Ovary (tissue), 9 donors: ENCODE measurements around the gene MEIS1. TPM values are rescaled to one million over a fixed set of nuclear protein-coding genes. Genes with fewer than 3 reads are reported as not detected.

ENCODE experiments used
- DNase-seq, 5 donors: peaks; one replicate each; pipeline ENCODE4 v3.0.0-alpha.2; 2019 to 2020
- H3K27ac ChIP-seq, 2 donors: fragments of 200-600 bp; one replicate each; pipeline versions ENCODE4 v1.5.1 to v1.8.0; 2019 to 2022
- H3K27me3 ChIP-seq: fragments of 200-600 bp; one replicate; pipeline ENCODE4 v1.8.0; 2022
- H3K36me3 ChIP-seq: fragments of 200-600 bp; sonication (generic); one replicate; pipeline ENCODE4 v1.5.1; 2019
- H3K4me1 ChIP-seq: one replicate; pipeline ENCODE4 v1.8.1; 2013; ENCODE audit warnings: mild to moderate bottlenecking, moderate library complexity; ENCODE audit not compliant: insufficient read depth
- H3K4me3 ChIP-seq: fragments of 200-600 bp; sonication (generic); one replicate; pipeline ENCODE4 v1.5.1; 2017
- H3K9me3 ChIP-seq, 2 donors: fragments of 200-600 bp in 1 of 2; sonication (generic) in 1 of 2; one replicate each; pipeline versions ENCODE4 v1.5.1 to v1.8.1; 2013 to 2019; ENCODE audit warnings: mild to moderate bottlenecking in 1 of 2, moderate library complexity in 1 of 2
- EP300 ChIP-seq: sonication (generic); formaldehyde crosslinking; IDR thresholded peaks from one replicate; pipeline ENCODE4 v1.6.1; 2017; ENCODE audit warnings: antibody characterized with exemption
- POLR2A ChIP-seq: fragments of 450-650 bp; IDR thresholded peaks from one replicate; pipeline ENCODE4 v1.6.1; 2017; ENCODE audit warnings: antibody characterized with exemption, mild to moderate bottlenecking, moderate library complexity
- WGBS, 3 donors: extraction: QIAGEN DNeasy Blood & Tissue Kit in 1 of 3; methylation state at CpG; one replicate each; pipeline versions ENCODE4 v1.1.5 to v1.1.7; 2013 to 2017; 5-methylcytosine and 5-hydroxymethylcytosine counted together
- intact Hi-C, 4 donors: fragments of 100-400 bp; cut with DNase I; formaldehyde crosslinking; loops; one replicate each; pipeline versions ENCODE4 v1.11.0 to v1.15.1; 2022 to 2023
- polyA plus RNA-seq, 2 donors: library from polyadenylated mRNA; stranded (reverse); fragments of 200-250 nt in 1 of 2; fragments of 350-450 nt in 1 of 2; fragmentation: Illumina TruSeq in 1 of 2; extraction: RNeasy Lipid Tissue Mini Kit (QIAGEN cat#74804) in 1 of 2; gene quantifications; one replicate each; pipeline ENCODE4 v1.2.3, GENCODE V29; 2013 to 2014
- total RNA-seq, 7 donors: library from RNA; depleted of rRNA in 2 of 7; stranded (reverse); fragments of >200 nt in 2 of 7; fragmentation: NEBNext Ultra II Directional in 3 of 7; extraction: Animal tissue kit (Norgen Biotek cat#: 25700) in 3 of 7; gene quantifications; one replicate each; pipeline versions ENCODE4 v1.1.0 to v1.2.4, GENCODE V29; 2016 to 2023
- TF ChIP-seq, protein P1 (sequence below), 3 donors: fragments of 450-650 bp in 2 of 3; fragments of 200-600 bp in 1 of 3; IDR thresholded peaks; one replicate each; pipeline versions ENCODE4 v1.5.1 to v1.8.0; 2016 to 2022; ENCODE audit warnings: antibody characterized with exemption in 3 of 3, mild to moderate bottlenecking in 1 of 3
- donor health status: DM: no; HTN: no; CAD: no; lungs with moderate emphysema.
- donor health status: DM: no; HTN: no; CAD: no.
- donor health status: Bipolar disorder and iron deficiency.
- donor health status: DM: yes; HTN: yes; CAD: no.
- donor health status: DM: no; HTN: no; CAD: no.
- donor health status: DM: yes; HTN: yes; CAD: no.

Gene MEIS1
- total and polyA plus RNA-seq, 9 donors: 19.4 to 163 (median 80.4) TPM

DNA sequence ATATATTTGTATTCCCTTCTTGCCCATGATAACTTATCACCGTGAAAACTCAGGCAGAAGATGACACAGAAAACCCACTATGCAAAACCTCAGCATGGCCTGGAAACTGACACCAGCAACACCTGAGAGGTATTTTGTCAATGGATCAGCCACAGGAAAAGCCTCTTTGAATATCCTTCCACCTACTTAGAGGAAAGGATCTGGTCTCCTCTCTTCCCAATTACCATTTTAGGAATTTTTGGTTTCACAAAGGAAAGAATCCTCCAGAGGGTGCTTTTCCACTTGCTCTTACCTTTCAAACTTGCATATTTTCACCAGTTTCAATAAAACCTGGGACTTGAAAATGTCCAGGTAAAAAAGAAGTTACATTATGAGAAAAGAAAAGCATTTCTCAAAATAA lies 20.0 kb upstream of the MEIS1 start:
- intact Hi-C loops: no loop called here
- 86 to 93% (median 88%) methylated on average over 1 of the region's 1 CpG for WGBS, 3 donors
- no peak overlapping the region for H3K27ac ChIP-seq
- TF ChIP-seq EP300 (no peak), POLR2A (no peak)
- TF ChIP-seq, protein P1, sequence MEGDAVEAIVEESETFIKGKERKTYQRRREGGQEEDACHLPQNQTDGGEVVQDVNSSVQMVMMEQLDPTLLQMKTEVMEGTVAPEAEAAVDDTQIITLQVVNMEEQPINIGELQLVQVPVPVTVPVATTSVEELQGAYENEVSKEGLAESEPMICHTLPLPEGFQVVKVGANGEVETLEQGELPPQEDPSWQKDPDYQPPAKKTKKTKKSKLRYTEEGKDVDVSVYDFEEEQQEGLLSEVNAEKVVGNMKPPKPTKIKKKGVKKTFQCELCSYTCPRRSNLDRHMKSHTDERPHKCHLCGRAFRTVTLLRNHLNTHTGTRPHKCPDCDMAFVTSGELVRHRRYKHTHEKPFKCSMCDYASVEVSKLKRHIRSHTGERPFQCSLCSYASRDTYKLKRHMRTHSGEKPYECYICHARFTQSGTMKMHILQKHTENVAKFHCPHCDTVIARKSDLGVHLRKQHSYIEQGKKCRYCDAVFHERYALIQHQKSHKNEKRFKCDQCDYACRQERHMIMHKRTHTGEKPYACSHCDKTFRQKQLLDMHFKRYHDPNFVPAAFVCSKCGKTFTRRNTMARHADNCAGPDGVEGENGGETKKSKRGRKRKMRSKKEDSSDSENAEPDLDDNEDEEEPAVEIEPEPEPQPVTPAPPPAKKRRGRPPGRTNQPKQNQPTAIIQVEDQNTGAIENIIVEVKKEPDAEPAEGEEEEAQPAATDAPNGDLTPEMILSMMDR (IDR thresholded peaks at IDR 0.05): no peak
- no peaks in the 10 kb centered on the region for H3K4me1 ChIP-seq
- H3K27me3 ChIP-seq: peaks cover 5% of the 10 kb centered on the region
- H3K36me3 ChIP-seq: no peaks in the 10 kb centered on the region
- DNase-seq: no peak
- no peak overlapping the region for H3K4me3 ChIP-seq
- no peaks in the 10 kb centered on the region for H3K9me3 ChIP-seq

GRCh38 chr2:66418381-66418780 lies 16.5 kb upstream of the MEIS1 start:
- intact Hi-C loops: no loop called here
- Histone ChIP-seq H3K27me3 (peaks cover 5% of the 10 kb centered on the region), H3K9me3 (no peaks in the 10 kb centered on the region), H3K4me1 (no peaks in the 10 kb centered on the region), H3K27ac (no peak overlapping the region), H3K4me3 (no peak overlapping the region), H3K36me3 (no peaks in the 10 kb centered on the region)
- no peak for DNase-seq
- WGBS, 3 donors: 97 to 98% (median 97%) methylated on average over 18 of the region's 18 CpGs
- TF ChIP-seq POLR2A (no peak), EP300 (no peak)
- TF ChIP-seq, protein P1 (IDR thresholded peaks at IDR 0.05): no peak

- no peaks in the 10 kb centered on the region for H3K36me3 ChIP-seq
- H3K4me3 ChIP-seq: no peak overlapping the region
- no peaks in the 10 kb centered on the region for H3K27me3 ChIP-seq
- no peak for TF ChIP-seq EP300
- TF ChIP-seq, protein P1 (IDR thresholded peaks at IDR 0.05): no peak
- TF ChIP-seq POLR2A: no peak
- H3K4me1 ChIP-seq: peaks cover 6% of the 10 kb centered on the region
- no peak for DNase-seq
- intact Hi-C loops: loop anchor here in 1 of 4 donors (10.0 kb wide), 1 partner anchor 697 kb away; no protein-coding TSS in a partner anchor
- H3K27ac ChIP-seq: no peak overlapping the region
- 93 to 98% (median 96%) methylated on average over 1 of the region's 1 CpG for WGBS, 3 donors
- no peaks in the 10 kb centered on the region for H3K9me3 ChIP-seq
Measured at GRCh38 chr2:66421612-66422011, 13.3 kb upstream of the MEIS1 start.

GRCh38 chr2:66423391-66424124 lies 11.4 kb upstream of the MEIS1 start:
- no peaks in the 10 kb centered on the region for H3K27me3 ChIP-seq
- no peak for DNase-seq
- peaks cover 6% of the 10 kb centered on the region for H3K4me1 ChIP-seq
- no peaks in the 10 kb centered on the region for H3K36me3 ChIP-seq
- TF ChIP-seq EP300 (no peak), POLR2A (no peak)
- TF ChIP-seq, protein P1 (IDR thresholded peaks at IDR 0.05): no peak
- WGBS, 3 donors: 85 to 92% (median 89%) methylated on average over 2 of the region's 2 CpGs
- no peaks in the 10 kb centered on the region for H3K9me3 ChIP-seq
- H3K27ac ChIP-seq: no peak overlapping the region
- intact Hi-C loops: loop anchor here in 1 of 4 donors (10.0 kb wide), 1 partner anchor 699 kb away; no protein-coding TSS in a partner anchor
- H3K4me3 ChIP-seq: no peak overlapping the region
